ENCODE measurements around the gene HRAS. TPM values are rescaled to one million over a fixed set of nuclear protein-coding genes. Genes with fewer than 3 reads are reported as not detected.

Gene HRAS
- total RNA-seq, 1 experiment from 2014 or later = 104 TPM

DNA sequence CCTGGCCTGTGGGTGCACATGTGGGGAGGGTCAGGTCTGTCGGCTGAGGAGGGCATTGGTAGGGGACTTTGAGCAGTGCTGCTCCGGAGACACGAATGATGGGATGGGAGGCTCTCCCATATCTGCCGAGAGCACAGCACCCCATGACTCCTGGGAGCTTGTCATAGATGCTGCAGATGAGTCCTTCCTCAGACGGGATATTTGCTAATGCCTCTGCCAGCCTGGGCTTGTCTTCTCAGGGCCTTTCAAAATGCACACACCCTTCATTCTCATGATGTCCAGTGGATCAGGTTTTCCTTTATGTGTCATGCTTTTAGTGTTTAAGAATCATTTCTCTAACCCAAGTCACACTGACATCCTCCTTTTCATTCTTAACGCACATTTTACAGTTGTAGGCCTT is 20.2 kb downstream of the HRAS start:
- H3K9me3 ChIP-seq (ENCODE audit: control insufficient read depth in 1 of 2, insufficient read depth in 1 of 2, low read depth in 1 of 2, low read length in 2 of 2) = peaks cover 0 to 21% of the 10 kb centered on the region in 2 experiments; a peak in 1 of 4 replicates
- no peak overlapping the region for H3K9ac ChIP-seq (ENCODE audit: low read length)
- CTCF ChIA-PET = no interaction called here
- peaks cover 4 to 5% of the 10 kb centered on the region in 2 experiments; a peak in 3 of 4 replicates for H3K4me1 ChIP-seq (ENCODE audit: control insufficient read depth in 1 of 2, insufficient read depth in 2 of 2, low read length in 2 of 2)
- H2AFZ ChIP-seq (ENCODE audit: low read depth, low read length, poor library complexity, severe bottlenecking) = no peak overlapping the region
- no peak overlapping the region for H3K4me2 ChIP-seq (ENCODE audit: low read length)
- no peaks in the 10 kb centered on the region for H3K27me3 ChIP-seq (ENCODE audit: insufficient read depth, low read length)
- ATAC-seq = no peak
- intact Hi-C loops (cut with micrococcal nuclease) = no loop called here
- peaks cover 0 to under 1% of the 10 kb centered on the region in 2 experiments; a peak in 1 of 4 replicates for H3K36me3 ChIP-seq (ENCODE audit: control insufficient read depth in 1 of 2, insufficient read depth in 2 of 2, low read length in 2 of 2)
- no peak overlapping the region for H3K4me3 ChIP-seq (replicated peaks in 1 of 2; ENCODE audit: low read depth in 1 of 2, low read length in 2 of 2)
- H3K9me2 ChIP-seq (ENCODE audit: insufficient read depth) = no peaks in the 10 kb centered on the region
- no peak for DNase-seq (ENCODE audit: low read depth, low spot score)
- TF ChIP-seq SP1 (IDR thresholded peaks at IDR 0.05; ENCODE audit: low read depth) = no peak
- BruUV-seq (replicated peaks) = no TSS peak
- no peak overlapping the region for H3K27ac ChIP-seq (ENCODE audit: low read depth, low read length)
- POLR2A ChIA-PET = no interaction called here
- H3K79me2 ChIP-seq (ENCODE audit: insufficient read depth, low read length) = no peaks in the 10 kb centered on the region
- no peaks in the 10 kb centered on the region for H4K20me1 ChIP-seq (ENCODE audit: insufficient read depth)
- RAD21 ChIA-PET (ENCODE audit: low non-redundant PET in 1 of 2, low total read pairs in 2 of 2, uncharacterized antibody in 2 of 2, unreplicated experiment in 2 of 2) = no interaction called here

DNA sequence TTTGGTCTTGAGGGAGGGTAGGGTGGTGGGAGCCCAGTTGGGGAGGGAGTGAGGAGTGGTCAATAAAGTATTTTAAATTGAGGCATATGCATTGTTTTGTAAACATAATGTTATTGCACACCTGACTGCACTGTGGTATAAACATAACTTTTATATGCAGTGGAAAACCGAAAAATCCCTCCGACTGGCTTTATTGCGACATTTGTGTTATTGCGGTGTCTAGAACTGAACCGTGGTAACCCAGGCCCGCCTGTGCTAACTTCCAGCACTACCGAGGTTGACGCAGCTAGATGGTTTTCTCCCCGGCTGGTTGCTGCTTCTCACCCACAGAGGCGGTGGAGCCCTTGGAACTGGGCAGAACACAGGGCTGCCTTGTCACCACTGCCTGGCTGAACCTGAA is 20.8 kb downstream of the HRAS start:
- ChIA-PET POLR2A (no interaction called here), RAD21 (ENCODE audit: low non-redundant PET in 1 of 2, low total read pairs in 2 of 2, uncharacterized antibody in 2 of 2, unreplicated experiment in 2 of 2) (no interaction called here), CTCF (no interaction called here)
- H3K9ac ChIP-seq (ENCODE audit: low read length) = no peak overlapping the region
- H3K27ac ChIP-seq (ENCODE audit: low read depth, low read length) = no peak overlapping the region
- no peak for ATAC-seq
- H3K79me2 ChIP-seq (ENCODE audit: insufficient read depth, low read length) = no peaks in the 10 kb centered on the region
- H3K4me1 ChIP-seq (ENCODE audit: control insufficient read depth in 1 of 2, insufficient read depth in 2 of 2, low read length in 2 of 2) = peaks cover 4 to 5% of the 10 kb centered on the region in 2 experiments; a peak in 3 of 4 replicates
- H3K4me3 ChIP-seq (replicated peaks in 1 of 2; ENCODE audit: low read depth in 1 of 2, low read length in 2 of 2) = no peak overlapping the region
- H3K9me3 ChIP-seq (ENCODE audit: control insufficient read depth in 1 of 2, insufficient read depth in 1 of 2, low read depth in 1 of 2, low read length in 2 of 2) = peaks cover 0 to 21% of the 10 kb centered on the region in 2 experiments; a peak in 1 of 4 replicates
- H3K27me3 ChIP-seq (ENCODE audit: insufficient read depth, low read length) = no peaks in the 10 kb centered on the region
- intact Hi-C loops (cut with micrococcal nuclease) = no loop called here
- no peaks in the 10 kb centered on the region for H3K9me2 ChIP-seq (ENCODE audit: insufficient read depth)
- peaks cover 0 to 6% of the 10 kb centered on the region in 2 experiments; a peak in 1 of 4 replicates for H3K36me3 ChIP-seq (ENCODE audit: control insufficient read depth in 1 of 2, insufficient read depth in 2 of 2, low read length in 2 of 2)
- H3K4me2 ChIP-seq (ENCODE audit: low read length) = no peak overlapping the region
- TF ChIP-seq TCF7L2 (IDR thresholded peaks at IDR 0.05; ENCODE audit: borderline replicate concordance, extremely low read depth, insufficient read depth, insufficient read length) = no peak
- no peak for TF ChIP-seq YY1 (IDR thresholded peaks at IDR 0.05; ENCODE audit: extremely low read depth, insufficient replicate concordance, low read depth, low read length)
- H4K20me1 ChIP-seq (ENCODE audit: insufficient read depth) = no peaks in the 10 kb centered on the region
- no peak overlapping the region for H2AFZ ChIP-seq (ENCODE audit: low read depth, low read length, poor library complexity, severe bottlenecking)
- DNase-seq (ENCODE audit: low read depth, low spot score) = no peak
- no TSS peak for BruUV-seq (replicated peaks)

All from HCT116 (cell line).